NK-92 treated with Interleukin-12 subunit alpha and Interleukin-12 subunit beta, amount 100 ng/mL, for 24 hours (cell line): Measurements from ENCODE around the gene RAPGEF4.
A peak's percentile ranks its signal among the peaks of the same experiment; 100 is the strongest.

ENCODE experiments used
- DNase-seq: peaks from one replicate; lab custom pipeline; 2025; lab: John Stamatoyannopoulos, UW

Gene RAPGEF4

GRCh38 chr2:172997031-172997430 is 261.4 kb downstream of the RAPGEF4 start:
- no peak for DNase-seq

DNA sequence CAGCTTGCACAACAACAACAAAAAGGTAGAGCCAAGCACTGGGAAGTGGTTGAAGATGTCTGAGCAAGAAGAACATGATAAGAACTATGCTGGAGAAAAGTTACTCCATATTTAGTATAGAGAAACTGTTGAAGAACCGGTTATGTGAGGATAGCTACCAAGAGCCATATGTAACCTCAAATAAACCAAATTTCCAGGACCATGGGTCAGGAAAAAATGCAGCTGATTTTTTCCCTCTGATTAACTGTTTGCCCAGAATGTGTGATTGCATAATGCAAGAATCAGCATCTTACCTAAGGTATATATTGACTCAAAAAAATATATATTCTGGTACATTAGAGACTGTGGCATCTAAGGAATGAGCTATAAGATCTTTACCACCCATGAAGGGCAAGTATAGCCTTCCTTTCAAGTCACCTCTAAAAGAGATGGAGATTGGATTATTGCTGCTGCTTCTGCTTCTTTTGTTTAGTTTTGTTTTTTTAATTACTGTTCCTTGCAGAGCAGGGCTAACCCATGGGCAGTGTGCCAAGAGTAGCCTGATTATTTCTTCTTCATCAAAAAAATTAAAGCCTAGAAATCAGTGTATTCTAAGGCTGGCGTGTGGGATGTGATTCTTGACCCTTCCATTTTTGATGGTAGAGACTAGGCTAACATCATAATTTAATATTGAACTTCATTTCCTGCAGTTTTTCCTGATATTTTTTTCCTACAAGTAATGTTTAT is 263.1 kb downstream of the RAPGEF4 start:
- DNase-seq: no peak

GRCh38 chr2:172999641-173000386 is 264.2 kb downstream of the RAPGEF4 start:
- DNase-seq: no peak

- no peak for DNase-seq
These were observed 266.3 kb downstream of the RAPGEF4 start for GRCh38 chr2:173001664-173002604.

DNA sequence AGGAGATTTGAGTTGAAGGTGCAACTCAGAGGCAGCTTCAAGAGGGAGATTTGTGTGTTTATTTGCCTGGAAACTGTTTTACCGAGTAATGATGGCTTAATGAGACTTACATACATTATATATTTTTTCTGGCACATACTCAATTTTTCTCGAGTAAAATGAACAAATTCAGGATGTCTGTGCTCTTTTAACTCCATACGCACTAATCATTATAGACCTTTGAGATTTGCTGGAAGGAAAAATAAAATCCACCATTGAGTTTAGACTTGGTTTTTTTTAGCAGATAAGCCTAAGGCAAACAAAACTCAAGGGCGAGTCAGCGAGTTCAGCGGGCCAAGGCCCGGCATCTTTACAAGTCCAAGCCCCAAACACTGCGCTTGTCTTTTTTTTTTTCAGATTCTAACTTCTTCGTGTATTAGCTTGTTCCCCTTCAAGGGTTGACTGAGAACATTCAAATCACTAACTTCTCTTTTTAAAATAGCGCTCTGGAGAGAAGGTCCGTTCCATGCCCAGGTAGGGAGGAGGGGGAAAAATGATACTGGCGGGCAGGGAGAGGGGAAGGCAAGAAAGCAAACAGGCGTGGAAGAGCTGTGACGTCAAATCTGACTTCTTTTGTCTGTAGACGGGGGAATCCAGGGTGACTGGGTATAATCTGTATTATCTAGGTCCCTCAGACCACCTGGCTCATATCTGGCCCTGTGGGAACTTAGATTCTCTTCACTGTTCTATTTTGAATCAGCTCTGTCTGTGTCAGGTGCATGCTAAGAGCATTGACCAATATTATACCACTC is 267.3 kb downstream of the RAPGEF4 start:
- DNase-seq: no peak

DNA sequence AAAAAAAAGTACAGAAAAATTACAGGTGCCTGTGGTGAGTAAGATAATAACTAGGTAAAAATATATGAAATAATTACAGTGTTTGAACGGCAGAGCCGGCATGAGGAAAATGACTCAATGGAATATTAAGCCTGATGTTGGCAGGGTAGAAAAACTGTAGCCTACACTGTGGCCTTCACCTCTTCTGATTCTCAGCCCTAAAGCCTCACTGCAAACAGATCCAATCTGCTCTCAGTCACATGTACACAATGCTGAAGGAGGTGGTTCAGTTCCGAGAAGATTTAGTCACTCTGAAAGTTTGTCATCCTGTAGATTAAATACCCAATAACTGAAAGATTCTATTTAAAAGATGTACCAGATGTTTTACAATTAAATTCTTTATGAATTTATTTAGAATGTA is 273.1 kb downstream of the RAPGEF4 start:
- DNase-seq: no peak

DNA sequence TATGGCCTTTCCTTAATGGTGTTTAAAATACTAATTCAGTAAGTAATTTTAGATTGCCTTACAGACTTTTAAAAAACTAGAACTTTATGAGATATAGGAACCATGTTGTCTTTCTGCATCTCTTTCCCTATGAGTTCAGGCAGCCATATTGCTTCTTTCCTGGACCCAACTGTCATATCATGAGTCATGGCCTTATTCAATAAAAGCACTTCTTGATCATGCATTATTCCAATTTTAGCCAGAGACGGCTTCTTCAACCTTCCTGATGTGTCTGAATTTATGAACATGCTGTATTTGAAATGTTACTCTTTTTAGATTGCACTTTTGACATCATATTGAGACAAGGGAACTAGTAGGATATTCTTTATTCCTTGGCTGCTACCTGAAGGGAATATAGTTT is 274.6 kb downstream of the RAPGEF4 start:
- DNase-seq: no peak

DNA sequence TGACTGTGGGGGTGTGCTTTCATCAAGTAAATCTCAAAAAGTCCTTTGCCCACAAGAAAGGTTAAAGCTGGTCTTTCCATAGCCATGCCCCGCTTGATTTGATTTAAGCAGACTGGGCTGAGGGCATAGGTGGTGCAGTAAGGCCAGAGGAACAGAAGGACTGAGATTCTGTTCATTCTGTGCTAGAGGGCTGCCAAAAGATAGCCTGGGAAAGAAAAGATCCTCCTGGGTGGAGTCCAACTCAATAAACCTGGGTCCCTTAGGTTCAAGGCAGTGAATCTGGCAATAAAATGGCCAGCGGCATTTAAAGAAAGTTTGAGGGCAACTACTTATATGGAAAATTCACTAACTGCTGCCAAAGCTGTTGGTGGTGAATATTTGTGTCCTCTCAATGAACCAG is 280.8 kb downstream of the RAPGEF4 start:
- DNase-seq: no peak

DNA sequence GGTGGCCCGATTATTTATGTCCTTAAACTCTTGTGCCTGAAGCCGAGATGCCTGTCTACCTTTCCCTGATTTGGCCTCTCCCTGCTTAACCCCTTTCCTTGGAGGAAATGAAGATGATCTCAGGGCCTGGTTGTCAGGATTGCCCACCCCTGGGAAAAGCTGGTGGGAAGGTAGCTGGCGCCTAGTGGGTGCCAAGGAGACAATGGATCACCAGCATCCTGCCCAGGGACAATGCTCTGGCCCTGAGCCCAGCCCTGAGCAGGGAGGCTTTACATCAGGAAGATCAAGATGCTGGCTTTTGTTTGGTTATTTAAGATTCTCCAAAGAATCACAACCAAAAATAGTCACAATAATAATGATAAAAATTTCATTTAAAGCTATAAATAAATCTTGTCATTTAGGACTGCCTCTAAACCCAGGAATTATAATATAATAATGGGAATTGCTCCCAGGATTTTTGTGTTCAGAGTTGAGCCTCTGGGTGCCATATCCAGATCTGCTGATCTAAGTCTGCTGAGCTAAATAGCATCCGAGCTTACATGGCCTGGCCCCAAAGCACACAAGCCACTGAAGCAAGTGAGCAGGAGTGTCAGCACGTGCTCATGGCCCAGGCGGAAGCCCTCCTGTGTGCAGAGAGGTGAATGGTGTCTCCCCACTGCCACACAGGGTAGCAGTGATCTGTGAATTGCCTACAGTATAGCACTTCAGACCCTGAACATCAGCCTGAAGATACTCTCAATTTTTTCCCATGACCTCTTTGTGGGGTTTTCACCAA is 282.2 kb downstream of the RAPGEF4 start:
- no peak for DNase-seq

GRCh38 chr2:173019755-173020154 is 284.1 kb downstream of the RAPGEF4 start:
- no peak for DNase-seq

GRCh38 chr2:173021939-173022371 is 286.3 kb downstream of the RAPGEF4 start:
- no peak for DNase-seq

DNA sequence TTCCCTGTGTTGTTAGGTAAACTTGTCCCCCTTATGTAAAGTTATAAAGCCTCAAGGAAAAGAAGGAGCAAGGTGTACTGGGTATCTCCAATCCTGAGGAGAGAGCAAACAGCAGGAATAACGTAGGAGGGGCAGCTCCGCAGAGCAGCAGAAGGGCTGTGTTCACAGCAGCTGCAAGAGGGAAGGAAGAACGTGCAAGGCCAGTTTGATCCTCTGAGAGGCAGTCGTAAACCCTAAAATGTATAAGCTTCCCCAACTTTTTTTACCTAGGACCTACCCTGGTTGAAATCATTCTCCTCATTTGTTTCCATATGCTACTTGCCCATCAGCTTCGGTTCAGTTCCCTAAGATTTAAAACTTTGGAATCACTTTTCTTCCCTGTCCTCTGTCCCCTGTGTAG is 288.1 kb downstream of the RAPGEF4 start:
- no peak for DNase-seq

GRCh38 chr2:173026479-173026878 is 290.8 kb downstream of the RAPGEF4 start:
- no peak for DNase-seq

- peak; percentile 56 for DNase-seq
These were observed 291.8 kb downstream of the RAPGEF4 start for GRCh38 chr2:173027181-173028128.

- DNase-seq: no peak
These were observed 292.5 kb downstream of the RAPGEF4 start for GRCh38 chr2:173028141-173028540.

- no peak for DNase-seq
These were observed 293.0 kb downstream of the RAPGEF4 start for GRCh38 chr2:173028671-173029070.

GRCh38 chr2:173030561-173031490 is 295.2 kb downstream of the RAPGEF4 start:
- DNase-seq: no peak

DNA sequence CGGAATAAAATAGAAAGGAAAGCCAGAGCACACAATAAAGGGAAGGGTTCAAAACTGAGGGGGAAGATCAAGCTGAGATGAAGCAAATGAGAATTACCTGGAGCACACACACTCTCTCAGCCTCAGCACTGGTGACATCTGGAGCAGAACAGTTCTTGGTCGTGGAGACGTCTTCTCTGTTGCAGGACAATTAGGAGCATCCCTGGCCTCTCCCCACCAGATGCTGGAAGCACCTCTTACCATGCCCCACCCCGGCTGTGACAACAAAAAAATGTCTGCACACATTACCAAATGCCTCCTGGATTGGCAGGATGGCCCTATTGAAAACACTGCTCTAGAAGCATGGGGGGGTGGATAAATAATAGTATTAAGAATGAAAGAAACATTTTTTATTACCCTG is 296.4 kb downstream of the RAPGEF4 start:
- DNase-seq: no peak

DNA sequence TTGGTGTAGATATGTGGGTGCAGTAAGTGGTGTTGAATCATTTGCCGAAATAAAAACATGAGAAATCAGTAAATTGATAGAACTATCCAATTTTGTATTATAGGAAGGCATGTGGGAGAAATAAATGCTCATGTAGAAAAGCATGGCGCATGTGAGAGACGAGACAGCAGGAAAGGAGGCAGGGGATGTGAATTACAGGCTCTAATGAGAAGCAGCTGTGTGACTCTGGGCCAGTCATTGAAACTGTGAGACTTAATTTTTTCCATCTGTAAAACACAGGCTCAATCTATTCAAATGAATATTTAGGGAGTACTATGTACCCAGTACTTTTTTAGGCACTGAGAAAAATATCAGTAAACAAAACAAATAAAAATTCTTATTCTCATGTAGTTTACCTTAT is 297.4 kb downstream of the RAPGEF4 start:
- no peak for DNase-seq
